Cardiac muscle cell (in vitro differentiated cells and primary cell): ENCODE measurements around the gene PPP1R12A. TPM values are rescaled to one million over a fixed set of nuclear protein-coding genes. Genes with fewer than 3 reads are reported as not detected.

ENCODE experiments used
- DNase-seq, 2 donors: peaks; one replicate each; pipeline versions ENCODE4 v3.0.0 to v3.0.0-alpha.2; 2010 to 2017; ENCODE audit warnings: low read depth in 1 of 2, low spot score in 1 of 2
- H3K27ac ChIP-seq: fragments of 200-600 bp; sonication (generic); 2 replicates; pipeline ENCODE4 v1.5.1; 2016
- H3K27me3 ChIP-seq: fragments of 200-600 bp; sonication (generic); 2 replicates; pipeline ENCODE4 v1.6.0; 2016; ENCODE audit warnings: control low read depth
- H3K36me3 ChIP-seq: fragments of 200-600 bp; sonication (generic); 2 replicates; pipeline ENCODE4 v1.5.1; 2016; ENCODE audit warnings: control low read depth
- H3K4me1 ChIP-seq: fragments of 200-600 bp; sonication (generic); 2 replicates; pipeline ENCODE4 v1.8.1; 2017; ENCODE audit warnings: low read depth, mild to moderate bottlenecking, mixed run types
- H3K4me3 ChIP-seq: fragments of 200-600 bp; sonication (generic); 2 replicates; pipeline ENCODE4 v1.5.1; 2016; ENCODE audit warnings: mild to moderate bottlenecking
- H3K9me3 ChIP-seq: fragments of 200-600 bp; sonication (generic); 2 replicates; pipeline ENCODE4 v1.5.1; 2017; ENCODE audit warnings: low read depth, mild to moderate bottlenecking, control low read depth
- polyA plus RNA-seq: library from polyadenylated mRNA; unstranded; fragments of >200 nt; fragmentation: Nextera tagmentation; extraction: Ambion mirVana; gene quantifications from 2 replicates; pipeline ENCODE4 v1.2.1, GENCODE V29; 2016
- total RNA-seq: library from RNA; depleted of rRNA; stranded (reverse); fragments of >200 nt; gene quantifications from 2 replicates; pipeline ENCODE4 v1.2.3, GENCODE V29; 2016
- TF ChIP-seq, protein P1 (sequence below): IDR thresholded peaks from 2 replicates; pipeline ENCODE4 v1.5.1; 2012; ENCODE audit warnings: low read depth, mild to moderate bottlenecking, low read length

PPP1R12A gene
- total and polyA plus RNA-seq, 2 experiments from 2014 or later: 194 to 208 TPM

DNA sequence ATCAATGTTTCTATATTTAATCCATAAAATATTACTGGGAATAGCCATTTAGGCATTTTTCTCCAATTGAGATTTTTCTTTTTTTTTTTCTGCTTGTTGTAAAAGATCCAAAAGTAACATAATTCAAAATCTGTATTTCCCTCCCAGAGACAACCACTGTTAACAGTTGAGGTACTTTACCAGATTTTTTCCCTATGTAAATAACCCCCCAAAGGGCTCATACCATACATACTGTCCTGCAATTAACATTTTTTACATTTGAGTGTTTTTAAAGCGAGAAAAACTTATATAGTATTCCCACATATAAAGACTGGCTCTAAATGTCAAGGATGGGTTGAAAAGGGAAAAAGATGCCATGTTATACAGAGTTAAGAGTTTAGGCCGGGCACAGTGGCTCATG, 18.1 kb downstream of the PPP1R12A start:
- no peaks in the 10 kb centered on the region for H3K36me3 ChIP-seq
- H3K9me3 ChIP-seq: no peaks in the 10 kb centered on the region
- peaks cover 10% of the 10 kb centered on the region for H3K4me1 ChIP-seq
- H3K27ac ChIP-seq: no peak overlapping the region
- TF ChIP-seq, protein P1, sequence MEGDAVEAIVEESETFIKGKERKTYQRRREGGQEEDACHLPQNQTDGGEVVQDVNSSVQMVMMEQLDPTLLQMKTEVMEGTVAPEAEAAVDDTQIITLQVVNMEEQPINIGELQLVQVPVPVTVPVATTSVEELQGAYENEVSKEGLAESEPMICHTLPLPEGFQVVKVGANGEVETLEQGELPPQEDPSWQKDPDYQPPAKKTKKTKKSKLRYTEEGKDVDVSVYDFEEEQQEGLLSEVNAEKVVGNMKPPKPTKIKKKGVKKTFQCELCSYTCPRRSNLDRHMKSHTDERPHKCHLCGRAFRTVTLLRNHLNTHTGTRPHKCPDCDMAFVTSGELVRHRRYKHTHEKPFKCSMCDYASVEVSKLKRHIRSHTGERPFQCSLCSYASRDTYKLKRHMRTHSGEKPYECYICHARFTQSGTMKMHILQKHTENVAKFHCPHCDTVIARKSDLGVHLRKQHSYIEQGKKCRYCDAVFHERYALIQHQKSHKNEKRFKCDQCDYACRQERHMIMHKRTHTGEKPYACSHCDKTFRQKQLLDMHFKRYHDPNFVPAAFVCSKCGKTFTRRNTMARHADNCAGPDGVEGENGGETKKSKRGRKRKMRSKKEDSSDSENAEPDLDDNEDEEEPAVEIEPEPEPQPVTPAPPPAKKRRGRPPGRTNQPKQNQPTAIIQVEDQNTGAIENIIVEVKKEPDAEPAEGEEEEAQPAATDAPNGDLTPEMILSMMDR: no peak
- no peaks in the 10 kb centered on the region for H3K27me3 ChIP-seq
- no peak for DNase-seq
- no peak overlapping the region for H3K4me3 ChIP-seq

DNA sequence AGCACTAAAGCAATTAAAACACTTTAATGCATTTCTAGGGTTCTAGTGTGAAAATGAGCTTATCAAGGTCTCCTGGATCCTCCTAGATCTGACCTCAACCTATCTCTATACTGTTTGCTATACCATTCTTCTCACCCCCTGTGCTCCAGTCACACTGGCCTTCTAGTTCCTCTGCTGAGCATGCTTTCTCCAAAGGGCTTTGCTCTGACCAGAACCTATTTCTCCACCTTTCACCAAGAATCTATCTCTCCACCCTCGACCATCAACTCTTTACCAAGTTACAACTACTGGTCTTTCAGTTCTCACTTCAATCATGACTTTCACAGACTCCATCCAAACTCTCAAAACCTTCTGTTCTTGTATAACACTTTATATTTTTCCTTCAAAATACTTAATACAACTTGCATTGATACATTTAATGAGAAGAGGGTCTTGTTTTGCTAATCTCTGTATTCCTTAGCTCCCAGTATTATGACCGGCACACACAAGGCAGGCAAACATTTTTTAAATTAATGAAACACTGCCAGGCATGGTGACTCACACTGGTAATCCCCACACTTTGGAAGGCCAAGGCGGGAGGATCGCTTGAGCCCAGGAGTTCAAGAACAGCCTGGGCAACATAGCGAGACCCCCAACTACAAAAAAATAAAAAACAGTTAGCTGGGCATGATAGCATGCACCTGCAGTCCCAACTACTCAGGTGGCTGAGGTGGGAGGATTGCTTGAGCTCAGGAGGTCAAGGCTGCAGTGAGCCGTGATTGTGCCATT, 22.8 kb downstream of the PPP1R12A start:
- TF ChIP-seq, protein P1: no peak
- no peaks in the 10 kb centered on the region for H3K36me3 ChIP-seq
- peaks cover 14% of the 10 kb centered on the region for H3K4me1 ChIP-seq
- H3K4me3 ChIP-seq: no peak overlapping the region
- peak in 1 of 2 donors; percentile 40 for DNase-seq
- no peaks in the 10 kb centered on the region for H3K9me3 ChIP-seq
- peak overlapping the region; percentile 72 for H3K27ac ChIP-seq
- H3K27me3 ChIP-seq: no peaks in the 10 kb centered on the region

DNA sequence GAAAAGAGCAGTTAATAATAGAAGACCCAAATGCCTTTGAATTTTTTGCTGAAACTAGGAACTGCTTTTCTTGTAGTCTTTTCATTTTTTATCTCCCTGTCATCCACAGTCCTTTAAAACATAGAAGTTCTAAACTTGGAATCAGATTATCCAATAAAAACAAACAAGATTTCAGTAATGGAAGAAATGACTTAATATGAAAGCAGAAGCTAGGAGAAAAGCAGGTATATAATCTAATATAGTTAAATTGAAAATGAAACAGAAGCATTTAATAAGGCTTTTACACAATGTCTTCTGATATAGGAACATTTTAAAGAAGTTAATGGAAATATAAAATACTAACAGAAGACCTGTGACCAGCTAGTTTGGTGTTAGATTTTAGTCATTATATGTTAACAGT, 26.5 kb downstream of the PPP1R12A start:
- no peak for DNase-seq
- peaks cover 17% of the 10 kb centered on the region for H3K4me1 ChIP-seq
- peak overlapping the region; percentile 13 for H3K27ac ChIP-seq
- H3K4me3 ChIP-seq: no peak overlapping the region
- TF ChIP-seq, protein P1: no peak
- H3K27me3 ChIP-seq: no peaks in the 10 kb centered on the region
- H3K36me3 ChIP-seq: no peaks in the 10 kb centered on the region
- no peaks in the 10 kb centered on the region for H3K9me3 ChIP-seq

DNA sequence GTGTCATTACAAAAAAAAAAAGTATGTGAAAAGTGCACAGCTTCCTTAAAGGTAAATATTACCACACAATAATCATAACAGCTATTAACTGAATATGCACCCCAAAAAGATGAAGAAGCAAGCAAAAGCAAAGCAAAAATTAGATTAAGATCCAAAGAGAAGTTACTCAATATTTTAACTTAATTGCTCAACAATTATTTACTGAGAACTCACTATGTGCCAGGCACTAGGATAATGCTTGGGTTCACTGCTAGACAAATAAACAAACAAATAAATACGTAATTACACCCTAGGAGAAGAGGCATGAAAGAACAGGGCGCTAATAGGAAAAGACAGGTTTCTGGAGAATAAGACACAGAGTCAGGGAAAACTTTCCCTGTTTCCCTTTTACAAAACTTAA, 33.4 kb downstream of the PPP1R12A start:
- Histone ChIP-seq H3K9me3 (no peaks in the 10 kb centered on the region), H3K27ac (peak overlapping the region; percentile 45), H3K27me3 (no peaks in the 10 kb centered on the region), H3K4me3 (no peak overlapping the region), H3K4me1 (peaks cover 27% of the 10 kb centered on the region), H3K36me3 (no peaks in the 10 kb centered on the region)
- DNase-seq: no peak
- TF ChIP-seq, protein P1: no peak

DNA sequence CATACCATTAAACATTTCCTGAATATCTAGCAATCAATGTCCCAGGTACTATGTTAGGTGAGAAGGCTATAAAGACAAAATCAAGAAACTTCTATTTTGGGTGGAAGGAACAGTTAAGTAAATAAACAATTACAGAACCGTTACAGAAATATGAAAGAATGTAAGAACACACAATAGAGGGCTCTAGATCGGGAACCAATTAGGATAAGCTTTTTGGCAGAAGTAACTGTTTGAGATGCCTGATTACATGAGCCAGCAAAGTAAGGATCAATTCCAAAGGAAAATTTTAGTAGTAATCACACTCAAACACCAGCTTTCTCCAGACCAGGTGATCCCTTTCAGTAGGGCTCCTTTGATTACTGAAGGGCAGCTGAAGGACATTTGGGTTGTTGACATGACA, 33.9 kb downstream of the PPP1R12A start:
- Histone ChIP-seq H3K36me3 (no peaks in the 10 kb centered on the region), H3K4me1 (peaks cover 27% of the 10 kb centered on the region), H3K27ac (no peak overlapping the region), H3K4me3 (no peak overlapping the region), H3K9me3 (no peaks in the 10 kb centered on the region), H3K27me3 (no peaks in the 10 kb centered on the region)
- TF ChIP-seq, protein P1: no peak
- no peak for DNase-seq
